Fibroblast of lung (primary cell): Measurements from ENCODE around the gene APP. TPM values are rescaled to one million over a fixed set of nuclear protein-coding genes. Genes with fewer than 3 reads are reported as not detected.
A peak's percentile ranks its signal among the peaks of the same experiment; 100 is the strongest.

ENCODE experiments used
- DNase-seq, 2 donors: peaks; one replicate each; pipeline versions ENCODE4 v3.0.0 to v3.0.0-alpha.2; 2010; ENCODE audit warnings: low read depth in 2 of 2
- H2AFZ ChIP-seq: 2 replicates; pipeline ENCODE4 v1.5.1; 2012; ENCODE audit warnings: low read length, control low read depth, inconsistent platforms
- H3K27ac ChIP-seq: 2 replicates; pipeline ENCODE4 v1.5.1; 2011; ENCODE audit warnings: low read length, control low read depth; ENCODE audit not compliant: insufficient read depth
- H3K27me3 ChIP-seq: 2 replicates; pipeline ENCODE4 v1.5.1; 2011; ENCODE audit warnings: mild to moderate bottlenecking, low read length; ENCODE audit not compliant: control insufficient read depth, insufficient read depth
- H3K36me3 ChIP-seq: 2 replicates; pipeline ENCODE4 v1.5.1; 2011; ENCODE audit warnings: low read length; ENCODE audit not compliant: control insufficient read depth, insufficient read depth
- H3K4me1 ChIP-seq: 2 replicates; pipeline ENCODE4 v1.5.1; 2011; ENCODE audit warnings: low read length; ENCODE audit not compliant: control insufficient read depth, insufficient read depth; ENCODE audit errors: extremely low read depth
- H3K4me2 ChIP-seq: 2 replicates; pipeline ENCODE4 v1.5.1; 2011; ENCODE audit warnings: low read length, control low read depth; ENCODE audit not compliant: insufficient read depth; ENCODE audit errors: extremely low read depth
- H3K4me3 ChIP-seq, 4 experiments: fragments of 200-600 bp in 1 of 4; sonication (generic) in 1 of 4; replicated peaks in 1 of 4; 2 replicates each; pipeline ENCODE4 v1.5.1; 2011 to 2016; ENCODE audit warnings: low read length in 4 of 4, low read depth in 3 of 4, mild to moderate bottlenecking in 3 of 4, control low read depth in 2 of 4, inconsistent platforms in 1 of 4, mixed read lengths in 1 of 4; ENCODE audit not compliant: insufficient read depth in 1 of 4; ENCODE audit errors: control extremely low read depth in 1 of 4
- H3K79me2 ChIP-seq: 2 replicates; pipeline ENCODE4 v1.5.1; 2012; ENCODE audit warnings: mild to moderate bottlenecking, low read length, inconsistent platforms; ENCODE audit not compliant: control insufficient read depth, insufficient read depth
- H3K9ac ChIP-seq: 2 replicates; pipeline ENCODE4 v1.5.1; 2011; ENCODE audit warnings: mild to moderate bottlenecking, low read length, control low read depth; ENCODE audit not compliant: insufficient read depth
- H3K9me3 ChIP-seq: 2 replicates; pipeline ENCODE4 v1.5.1; 2012; ENCODE audit warnings: low read depth, low read length; ENCODE audit not compliant: control insufficient read depth, insufficient read depth
- H4K20me1 ChIP-seq: 2 replicates; pipeline ENCODE4 v1.5.1; 2011; ENCODE audit warnings: low read length; ENCODE audit not compliant: control insufficient read depth, insufficient read depth; ENCODE audit errors: extremely low read depth
- EZH2 ChIP-seq: IDR thresholded peaks from 2 replicates; pipeline ENCODE4 v1.5.1; 2012; ENCODE audit warnings: low read length, control low read depth, mild to moderate bottlenecking; ENCODE audit errors: missing control alignments
- polyA plus RNA-seq, 2 donors: library from polyadenylated mRNA; depleted of rRNA in 1 of 2; stranded (reverse) in 1 of 2; unstranded in 1 of 2; fragments of >200 nt; gene quantifications; 2 replicates each; pipeline ENCODE4 v1.2.1, GENCODE V29; 2011 to 2012; ENCODE audit warnings: missing spikeins in 1 of 2
- total RNA-seq: library from RNA; depleted of rRNA; stranded (reverse); fragments of >200 nt; gene quantifications from 2 replicates; pipeline ENCODE4 v1.2.1, GENCODE V29; 2014
- TF ChIP-seq, protein P1 (sequence below), 2 donors: IDR thresholded peaks in 1 of 2; conservative IDR thresholded peaks in 1 of 2; 1 replicate in 1 of 2; 2 replicates in 1 of 2; pipeline ENCODE4 v1.5.1; 2011 to 2012; ENCODE audit warnings: low read length in 2 of 2, control low read depth in 1 of 2, inconsistent platforms in 1 of 2, low read depth in 1 of 2, mild to moderate bottlenecking in 1 of 2

The APP gene
- total and polyA plus RNA-seq, 2 donors (not counting 1 experiment from before 2014, with no cell fraction given): 633 to 1,088 TPM

DNA sequence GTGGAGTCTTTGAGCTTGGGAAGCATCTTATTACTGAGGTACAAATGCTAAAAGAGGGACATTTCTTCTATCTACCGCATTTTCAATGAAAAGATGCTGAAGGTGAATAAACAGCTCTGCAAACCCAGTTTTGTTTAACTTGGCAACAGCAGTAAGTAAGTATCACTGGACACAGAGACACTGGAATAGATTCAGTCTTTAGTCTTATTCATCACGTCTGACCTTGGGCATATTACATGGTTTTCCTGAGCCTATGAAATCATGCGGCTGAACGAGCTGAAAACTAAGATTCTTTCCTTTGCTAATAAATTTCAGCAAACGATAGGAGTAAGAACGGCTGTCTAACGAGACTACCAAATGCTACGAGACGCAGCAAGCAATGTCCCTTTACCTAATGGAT lies 228.4 kb downstream of the APP start:
- H3K9me3 ChIP-seq: no peaks in the 10 kb centered on the region
- no peaks in the 10 kb centered on the region for H4K20me1 ChIP-seq
- TF ChIP-seq EZH2: no peak
- TF ChIP-seq, protein P1, sequence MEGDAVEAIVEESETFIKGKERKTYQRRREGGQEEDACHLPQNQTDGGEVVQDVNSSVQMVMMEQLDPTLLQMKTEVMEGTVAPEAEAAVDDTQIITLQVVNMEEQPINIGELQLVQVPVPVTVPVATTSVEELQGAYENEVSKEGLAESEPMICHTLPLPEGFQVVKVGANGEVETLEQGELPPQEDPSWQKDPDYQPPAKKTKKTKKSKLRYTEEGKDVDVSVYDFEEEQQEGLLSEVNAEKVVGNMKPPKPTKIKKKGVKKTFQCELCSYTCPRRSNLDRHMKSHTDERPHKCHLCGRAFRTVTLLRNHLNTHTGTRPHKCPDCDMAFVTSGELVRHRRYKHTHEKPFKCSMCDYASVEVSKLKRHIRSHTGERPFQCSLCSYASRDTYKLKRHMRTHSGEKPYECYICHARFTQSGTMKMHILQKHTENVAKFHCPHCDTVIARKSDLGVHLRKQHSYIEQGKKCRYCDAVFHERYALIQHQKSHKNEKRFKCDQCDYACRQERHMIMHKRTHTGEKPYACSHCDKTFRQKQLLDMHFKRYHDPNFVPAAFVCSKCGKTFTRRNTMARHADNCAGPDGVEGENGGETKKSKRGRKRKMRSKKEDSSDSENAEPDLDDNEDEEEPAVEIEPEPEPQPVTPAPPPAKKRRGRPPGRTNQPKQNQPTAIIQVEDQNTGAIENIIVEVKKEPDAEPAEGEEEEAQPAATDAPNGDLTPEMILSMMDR (conservative IDR thresholded peaks at IDR 0.05 in 1 of 2, IDR thresholded peaks at IDR 0.05 in 1 of 2; ENCODE audit: low read depth in 1 of 2, low read length in 2 of 2): no peak
- no peak overlapping the region for H3K4me2 ChIP-seq
- H3K27ac ChIP-seq: no peak overlapping the region
- no peak overlapping the region for H3K9ac ChIP-seq
- H3K4me1 ChIP-seq: peaks cover 6% of the 10 kb centered on the region
- no peaks in the 10 kb centered on the region for H3K79me2 ChIP-seq
- H3K4me3 ChIP-seq: no peak overlapping the region
- no peaks in the 10 kb centered on the region for H3K36me3 ChIP-seq
- peak in 1 of 2 donors; percentile 45 for DNase-seq
- H2AFZ ChIP-seq: no peak overlapping the region
- H3K27me3 ChIP-seq: no peaks in the 10 kb centered on the region

DNA sequence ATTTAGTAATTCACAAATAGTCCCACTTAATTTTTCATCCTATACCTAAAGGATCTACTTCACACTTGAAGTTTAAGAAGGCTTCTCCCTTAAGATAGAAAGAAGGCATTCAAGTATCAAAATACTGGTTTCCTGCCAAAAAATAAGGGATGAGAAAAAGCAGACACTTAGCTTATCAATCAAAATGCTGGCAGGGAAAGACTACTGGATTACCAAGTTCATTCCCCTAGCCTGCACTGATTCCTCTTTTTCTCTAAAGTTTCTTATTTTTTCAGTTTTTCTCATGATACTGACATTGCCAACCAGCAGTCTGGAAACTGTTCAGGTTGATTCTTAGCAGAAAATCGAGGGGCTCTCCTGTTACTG lies 231.2 kb downstream of the APP start:
- no peak overlapping the region for H3K9ac ChIP-seq
- no peak for TF ChIP-seq EZH2
- TF ChIP-seq, protein P1 (conservative IDR thresholded peaks at IDR 0.05 in 1 of 2, IDR thresholded peaks at IDR 0.05 in 1 of 2; ENCODE audit: low read depth in 1 of 2, low read length in 2 of 2): no peak
- DNase-seq: no peak
- no peak overlapping the region for H3K4me3 ChIP-seq
- H3K79me2 ChIP-seq: no peaks in the 10 kb centered on the region
- no peaks in the 10 kb centered on the region for H3K27me3 ChIP-seq
- no peaks in the 10 kb centered on the region for H3K36me3 ChIP-seq
- H4K20me1 ChIP-seq: no peaks in the 10 kb centered on the region
- H3K9me3 ChIP-seq: no peaks in the 10 kb centered on the region
- no peak overlapping the region for H3K4me2 ChIP-seq
- peaks cover 10% of the 10 kb centered on the region for H3K4me1 ChIP-seq
- H2AFZ ChIP-seq: no peak overlapping the region
- no peak overlapping the region for H3K27ac ChIP-seq

DNA sequence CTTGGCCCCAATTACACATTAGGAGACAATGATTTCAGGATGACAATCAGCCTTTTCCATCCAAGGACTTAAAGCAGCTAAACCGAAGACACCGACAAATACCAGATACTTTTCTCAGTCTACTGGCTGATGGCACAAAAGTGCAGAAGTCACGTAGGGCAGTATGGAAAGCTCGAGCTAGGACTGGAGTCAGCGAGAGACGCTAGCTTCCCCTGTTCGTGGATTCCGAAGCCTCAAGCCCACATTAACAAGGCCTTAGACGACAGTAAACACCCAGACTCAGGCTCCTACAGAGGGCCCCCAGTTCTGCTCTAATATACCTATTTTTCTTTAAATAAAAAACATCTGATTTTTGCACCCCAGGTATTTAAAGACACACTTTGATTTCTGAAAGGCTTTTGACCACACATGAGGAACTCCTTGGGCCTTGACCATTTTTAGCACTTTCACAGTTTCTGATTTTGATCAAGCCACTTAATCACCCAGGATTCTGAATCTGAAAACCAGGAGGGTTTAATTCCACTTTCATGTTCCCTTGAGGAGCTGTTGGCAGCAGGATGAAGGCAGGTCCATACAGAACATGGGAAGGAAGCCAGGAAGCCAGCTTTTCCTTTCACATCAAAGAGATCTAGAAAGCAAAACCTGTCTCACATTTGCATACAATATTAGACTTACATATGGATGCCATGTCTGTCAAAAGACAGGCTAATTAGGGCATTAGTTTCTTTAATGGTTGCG lies 231.7 kb downstream of the APP start:
- no peak overlapping the region for H3K9ac ChIP-seq
- H3K36me3 ChIP-seq: no peaks in the 10 kb centered on the region
- H3K4me3 ChIP-seq: no peak overlapping the region
- no peak overlapping the region for H3K27ac ChIP-seq
- DNase-seq: no peak
- TF ChIP-seq EZH2: no peak
- TF ChIP-seq, protein P1 (conservative IDR thresholded peaks at IDR 0.05 in 1 of 2, IDR thresholded peaks at IDR 0.05 in 1 of 2; ENCODE audit: low read depth in 1 of 2, low read length in 2 of 2): no peak
- no peak overlapping the region for H2AFZ ChIP-seq
- H3K4me2 ChIP-seq: no peak overlapping the region
- H3K9me3 ChIP-seq: no peaks in the 10 kb centered on the region
- peaks cover 10% of the 10 kb centered on the region for H3K4me1 ChIP-seq
- no peaks in the 10 kb centered on the region for H4K20me1 ChIP-seq
- no peaks in the 10 kb centered on the region for H3K79me2 ChIP-seq
- H3K27me3 ChIP-seq: no peaks in the 10 kb centered on the region
